HG02973 (cell line): ENCODE measurements around the gene CACNA1A.
"Not testable (repeated sequence)": the region's sequence is repeated elsewhere in the genome, so short reads cannot be mapped to it uniquely, and the experiment has no call there.

Experiments used
- ATAC-seq: cut with Tn5 transposase; IDR thresholded peaks from one replicate; pipeline ENCODE4 v1.9.1; 2021; ENCODE audit warnings: moderate library complexity; ENCODE audit not compliant: unreplicated experiment

CACNA1A gene

GRCh38 chr19:13506471-13506820, at the start of gene CACNA1A:
CACNA1A (minus strand) TSS chr19:13506479; CDS start chr19:13506224, 255 bp downstream.
- ATAC-seq = no peak

- no peak for ATAC-seq
Observed at GRCh38 chr19:13554506-13555240, 48.4 kb upstream of the CACNA1A start.

- ATAC-seq = no peak
Observed at GRCh38 chr19:13553880-13554400, 47.7 kb upstream of the CACNA1A start.

GRCh38 chr19:13548131-13548530, 41.9 kb upstream of the CACNA1A start:
- no peak for ATAC-seq

GRCh38 chr19:13547102-13547501, 40.8 kb upstream of the CACNA1A start:
- ATAC-seq = no peak

GRCh38 chr19:13544423-13544822, 38.1 kb upstream of the CACNA1A start:
- ATAC-seq = no peak

- ATAC-seq = no peak
Observed at GRCh38 chr19:13541554-13541953, 35.3 kb upstream of the CACNA1A start.

GRCh38 chr19:13539332-13539731, 33.1 kb upstream of the CACNA1A start:
- ATAC-seq = no peak

GRCh38 chr19:13538601-13539253, 32.4 kb upstream of the CACNA1A start:
- no peak for ATAC-seq

- no peak for ATAC-seq
Observed at GRCh38 chr19:13537454-13537853, 31.2 kb upstream of the CACNA1A start.

- ATAC-seq = no peak
Observed at GRCh38 chr19:13530720-13531119, 24.4 kb upstream of the CACNA1A start.

- ATAC-seq = not testable (repeated sequence)
Observed at GRCh38 chr19:13529721-13530120, 23.4 kb upstream of the CACNA1A start.

- ATAC-seq = no peak
Observed at GRCh38 chr19:13526552-13526951, 20.3 kb upstream of the CACNA1A start.

- ATAC-seq = no peak
Observed at GRCh38 chr19:13521066-13521465, 14.8 kb upstream of the CACNA1A start.

GRCh38 chr19:13511947-13512346, 5.7 kb upstream of the CACNA1A start:
- no peak for ATAC-seq

GRCh38 chr19:13507053-13507611, 853 bp upstream of the CACNA1A start:
- ATAC-seq = no peak

- no peak for ATAC-seq
Observed at GRCh38 chr19:13505761-13506470, 363 bp downstream of the CACNA1A start.

- ATAC-seq = no peak
Observed at GRCh38 chr19:13505164-13505695, 1.0 kb downstream of the CACNA1A start.

GRCh38 chr19:13503570-13504235, 2.6 kb downstream of the CACNA1A start:
- no peak for ATAC-seq

- no peak for ATAC-seq
Observed at GRCh38 chr19:13502231-13502630, 4.0 kb downstream of the CACNA1A start.

GRCh38 chr19:13499692-13500091, 6.6 kb downstream of the CACNA1A start:
- no peak for ATAC-seq
